Coronary artery (tissue), 2 donors: ENCODE data around the gene RGS10.

Experiments
- DNase-seq: peaks from one replicate; pipeline ENCODE4 v3.0.0-alpha.2; 2017; ENCODE audit warnings: low spot score
- H3K27ac ChIP-seq, 2 donors: fragments of 200-600 bp; sonication (generic); one replicate each; pipeline ENCODE4 v1.5.1; 2016 to 2019
- H3K4me3 ChIP-seq: fragments of 200-600 bp; sonication (generic); 2 replicates; pipeline ENCODE4 v1.5.1; 2016; ENCODE audit warnings: mild to moderate bottlenecking, moderate library complexity
- CTCF ChIP-seq: fragments of 200-600 bp; sonication (generic); IDR thresholded peaks from one replicate; pipeline ENCODE4 v1.5.1; 2019; ENCODE audit warnings: antibody characterized with exemption

RGS10 gene

GRCh38 chr10:119505131-119505551 lies 37.4 kb downstream of the RGS10 start:
- DNase-seq: no peak
- TF ChIP-seq CTCF: no peak
- no peak overlapping the region for H3K4me3 ChIP-seq
- H3K27ac ChIP-seq: no peak overlapping the region

- no peak overlapping the region for H3K27ac ChIP-seq
- H3K4me3 ChIP-seq: no peak overlapping the region
- TF ChIP-seq CTCF: no peak
- no peak for DNase-seq
Observed at GRCh38 chr10:119504651-119505050, 37.9 kb downstream of the RGS10 start.

GRCh38 chr10:119503821-119504220 lies 38.7 kb downstream of the RGS10 start:
- H3K27ac ChIP-seq: no peak overlapping the region
- DNase-seq: no peak
- TF ChIP-seq CTCF: no peak
- no peak overlapping the region for H3K4me3 ChIP-seq

GRCh38 chr10:119502618-119503155 lies 39.8 kb downstream of the RGS10 start:
- no peak overlapping the region for H3K27ac ChIP-seq
- no peak overlapping the region for H3K4me3 ChIP-seq
- DNase-seq: no peak
- TF ChIP-seq CTCF: no peak

GRCh38 chr10:119502209-119502608 lies 40.3 kb downstream of the RGS10 start:
- DNase-seq: no peak
- no peak overlapping the region for H3K27ac ChIP-seq

GRCh38 chr10:119501690-119502089 lies 40.8 kb downstream of the RGS10 start:
- Histone ChIP-seq H3K4me3 (no peak overlapping the region), H3K27ac (no peak overlapping the region)
- no peak for TF ChIP-seq CTCF
- no peak for DNase-seq

More at GRCh38 chr10:119502209-119502608, 40.3 kb downstream of the RGS10 start:
- no peak for TF ChIP-seq CTCF
- no peak overlapping the region for H3K4me3 ChIP-seq

- TF ChIP-seq CTCF: no peak
- no peak for DNase-seq
- Histone ChIP-seq H3K4me3 (no peak overlapping the region), H3K27ac (no peak overlapping the region)
Observed at GRCh38 chr10:119500821-119501220, 41.7 kb downstream of the RGS10 start.
